Left kidney (tissue), 2 donors: ENCODE data around the gene MYMX. TPM values are rescaled to one million over a fixed set of nuclear protein-coding genes. Genes with fewer than 3 reads are reported as not detected.
"Not testable (repeated sequence)": the region's sequence is repeated elsewhere in the genome, so short reads cannot be mapped to it uniquely, and the experiment has no call there.

ENCODE experiments used
- DNase-seq: peaks from one replicate; pipeline ENCODE4 v3.0.0-alpha.2; 2013
- polyA plus RNA-seq: library from polyadenylated mRNA; unstranded; fragments of 120-200 nt; gene quantifications from one replicate; pipeline ENCODE4 v1.2.1, GENCODE V29; 2013; ENCODE audit not compliant: insufficient read length

MYMX gene
- polyA plus RNA-seq, 1 donor: 0.62 TPM

DNA sequence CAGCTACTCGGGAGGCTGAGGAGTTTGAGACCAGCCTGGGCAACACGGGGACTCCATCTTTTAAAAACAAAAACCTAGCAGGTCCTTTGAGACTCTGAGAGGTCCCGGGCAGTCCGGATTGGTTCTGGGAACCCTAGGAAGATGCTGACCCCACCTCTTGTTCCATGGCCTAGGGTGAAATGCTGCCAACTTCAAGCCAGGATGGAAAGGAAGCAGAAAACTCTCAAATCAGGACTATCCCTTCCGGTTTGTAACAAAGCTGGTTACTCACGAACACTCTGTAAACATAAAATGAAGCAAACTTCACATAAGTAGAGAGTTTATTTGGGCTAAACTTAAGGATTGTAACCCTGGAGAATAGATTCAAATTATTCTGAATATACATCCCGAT, 30.1 kb upstream of the MYMX start:
- no peak for DNase-seq

DNA sequence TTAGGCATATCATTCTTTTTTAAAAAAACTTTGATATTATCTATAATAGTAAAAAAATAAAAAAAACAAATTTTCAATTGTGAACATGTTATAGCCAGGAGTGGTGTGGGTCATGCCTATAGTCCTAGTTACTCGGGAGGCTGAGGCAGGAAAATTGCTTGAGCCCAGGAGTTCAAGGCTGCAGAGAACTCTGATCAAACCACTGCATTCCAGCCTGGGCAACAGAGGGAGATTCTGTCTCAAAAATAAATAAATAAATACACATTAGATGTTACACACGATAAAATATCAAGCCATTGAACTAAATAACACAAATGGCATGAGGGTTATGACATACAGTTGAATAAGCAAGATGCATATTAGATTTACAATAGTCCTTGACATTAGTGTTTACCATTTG, 27.9 kb upstream of the MYMX start:
- DNase-seq: no peak

DNA sequence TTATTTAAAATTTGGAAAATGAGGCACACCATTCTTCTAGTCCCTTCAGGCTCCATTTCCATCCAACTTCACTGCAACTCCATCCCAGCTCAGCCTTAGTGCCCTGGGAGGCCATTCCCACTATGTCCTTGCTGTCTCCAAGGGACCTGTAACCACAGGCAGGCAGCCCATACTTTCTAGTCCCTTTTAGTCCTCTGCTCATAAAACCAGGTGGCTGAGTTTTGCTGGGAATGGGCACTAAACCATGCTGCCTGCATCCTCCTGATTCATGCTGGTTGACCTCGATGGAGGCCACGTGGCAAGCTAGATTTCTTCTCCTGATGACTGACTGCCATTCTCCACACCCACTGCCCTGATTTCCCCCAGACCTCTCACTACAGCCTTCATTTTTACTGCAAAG, 27.5 kb upstream of the MYMX start:
- DNase-seq: no peak

DNA sequence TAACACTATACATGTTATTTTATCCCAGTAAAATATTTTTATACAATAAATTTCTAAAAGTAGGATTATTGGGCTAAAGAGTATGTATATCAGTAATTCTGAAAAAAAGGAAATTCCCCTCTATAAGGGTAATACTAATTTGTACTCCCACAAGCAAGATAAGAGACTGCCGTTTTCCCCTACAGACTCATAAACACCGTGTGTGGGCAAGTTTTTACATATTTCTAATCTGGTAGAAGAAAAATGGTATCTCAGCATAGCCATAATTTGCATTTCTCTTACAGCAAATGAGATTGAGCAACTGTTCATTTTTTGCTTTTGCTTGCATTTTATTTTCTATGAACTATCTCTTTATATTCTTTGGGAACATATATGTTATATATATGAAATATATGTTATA, 26.0 kb upstream of the MYMX start:
- no peak for DNase-seq

DNA sequence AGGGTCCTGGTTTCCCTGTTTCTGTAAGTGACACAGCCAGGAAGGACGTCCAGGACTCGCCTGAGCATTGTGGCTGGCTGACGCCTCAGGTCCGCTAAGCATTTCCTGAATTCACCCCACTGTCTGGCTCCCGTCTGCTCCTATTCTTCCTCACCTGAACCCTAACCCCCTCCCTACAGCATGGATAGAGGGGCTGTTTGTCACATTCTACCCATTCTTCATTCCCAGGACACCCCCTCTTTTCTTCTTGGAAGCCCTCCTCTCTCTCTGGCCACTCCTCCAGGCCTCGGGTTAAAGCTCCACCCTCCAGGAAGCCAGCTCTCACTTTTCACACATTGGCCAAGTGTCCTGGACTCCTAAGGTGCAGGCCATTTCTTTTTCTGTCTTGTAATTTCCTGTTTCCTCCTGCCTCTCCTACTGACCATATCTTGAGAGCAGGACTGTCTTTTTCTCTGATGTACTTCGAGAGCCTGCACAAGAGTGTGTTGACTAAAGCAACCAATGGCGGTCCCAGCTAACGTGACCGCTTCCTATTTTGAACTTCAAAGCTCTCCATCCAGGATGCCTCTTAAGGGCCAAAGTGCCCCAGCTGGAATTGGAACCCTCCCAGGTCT, 24.2 kb upstream of the MYMX start:
- no peak for DNase-seq

DNA sequence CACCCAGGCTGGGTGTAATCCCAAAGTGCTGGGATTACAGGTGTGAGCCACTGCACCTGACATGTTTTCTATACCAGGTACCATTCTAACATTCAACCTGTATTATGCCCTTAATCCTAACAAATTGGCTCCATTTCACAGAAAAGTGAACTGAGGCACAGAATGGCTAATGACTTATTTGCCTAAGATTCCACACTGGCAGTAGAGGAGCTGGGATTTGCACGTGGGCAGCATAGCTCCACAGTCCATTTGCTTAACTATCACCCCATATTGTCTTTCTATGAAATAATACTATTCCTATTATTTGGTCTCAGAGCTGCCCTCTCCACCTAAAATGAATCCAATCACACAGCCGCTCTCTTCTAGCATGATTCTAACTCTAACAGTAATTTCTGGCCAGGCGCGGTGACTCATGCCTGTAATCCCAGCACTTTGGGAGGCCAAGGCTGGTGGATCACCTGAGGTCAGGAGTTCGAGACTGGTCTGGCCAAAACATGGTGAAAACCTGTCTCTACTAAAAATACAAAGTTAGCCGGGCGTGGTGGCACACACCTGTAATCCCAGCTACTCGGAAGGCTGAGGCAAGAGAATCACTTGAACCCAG, 23.3 kb upstream of the MYMX start:
- DNase-seq: no peak

DNA sequence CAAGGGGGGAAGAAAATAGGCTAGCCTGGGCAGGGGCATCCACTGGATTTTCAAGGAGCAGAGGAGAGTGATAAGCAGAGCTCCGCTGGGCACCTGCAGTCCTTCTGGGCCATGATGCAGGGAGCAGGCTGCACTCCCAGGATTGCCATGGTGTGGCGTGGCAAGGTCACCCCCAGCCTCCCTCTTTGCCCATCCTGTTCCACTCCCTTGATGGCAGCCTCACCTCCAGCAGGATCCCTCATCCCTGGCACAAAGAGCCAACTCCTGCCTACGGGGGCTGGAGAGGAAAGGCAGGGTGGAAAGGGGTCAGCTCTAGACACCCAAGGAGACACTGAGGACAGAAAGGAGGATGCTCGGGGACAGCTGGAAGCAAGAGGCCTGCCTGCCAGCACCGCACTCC, 22.4 kb upstream of the MYMX start:
- DNase-seq: no peak

DNA sequence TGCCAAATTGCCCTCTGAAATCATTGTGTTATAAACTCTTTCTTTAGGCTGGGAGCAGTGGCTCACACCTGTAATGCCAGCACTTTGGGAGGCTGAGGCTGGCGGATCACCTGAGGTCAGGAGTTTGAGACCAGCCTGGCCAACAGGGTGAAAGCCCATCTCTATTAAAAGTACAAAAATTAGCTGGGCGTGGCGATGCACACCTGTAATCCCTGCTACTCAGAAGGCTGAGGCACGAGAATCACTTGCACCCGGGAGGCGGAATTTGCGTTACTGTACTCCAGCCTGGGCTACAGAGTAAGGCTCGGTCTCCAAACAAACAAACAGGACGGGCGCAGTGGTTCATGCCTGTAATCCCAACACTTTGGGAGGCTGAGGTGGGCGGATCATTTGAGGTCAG, 20.4 kb upstream of the MYMX start:
- DNase-seq: not testable (repeated sequence)

DNA sequence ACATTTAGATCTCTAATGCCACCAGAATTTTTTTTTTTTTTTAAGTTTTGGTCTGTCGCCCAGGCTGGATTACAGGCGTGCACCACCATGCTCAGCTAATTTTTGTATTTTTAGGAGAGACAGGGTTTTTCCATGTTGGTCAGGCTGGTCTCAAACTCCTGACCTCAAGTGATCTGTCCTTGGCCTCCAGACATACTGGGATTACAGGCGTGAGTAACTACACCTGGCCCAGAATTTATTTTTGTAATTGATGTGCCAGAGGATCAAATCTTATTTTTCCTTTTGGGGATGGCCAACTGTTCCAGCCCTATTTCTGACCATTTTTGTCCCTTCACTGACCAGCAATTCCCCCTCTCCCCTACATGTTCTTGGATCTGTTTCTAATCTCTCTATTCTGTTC, 18.0 kb upstream of the MYMX start:
- no peak for DNase-seq

DNA sequence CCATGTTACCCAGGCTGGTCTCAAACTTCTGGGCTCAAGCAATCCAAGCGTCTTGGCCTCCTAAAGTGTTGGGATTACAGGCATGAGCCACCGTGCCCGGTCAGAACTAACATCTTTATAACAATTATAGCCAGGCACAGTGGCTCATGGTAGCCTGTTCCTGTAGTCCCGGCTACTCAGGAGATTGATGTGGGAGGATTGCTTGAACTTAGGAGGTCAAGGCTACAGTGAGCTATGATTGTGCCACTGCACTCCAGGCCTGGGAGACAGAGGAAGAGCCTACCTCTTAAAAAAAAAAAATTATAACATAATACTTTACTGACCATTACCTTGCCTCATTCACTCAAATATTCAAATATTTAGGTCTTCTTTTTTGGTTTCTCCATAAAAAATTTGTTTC, 16.8 kb upstream of the MYMX start:
- DNase-seq: no peak

DNA sequence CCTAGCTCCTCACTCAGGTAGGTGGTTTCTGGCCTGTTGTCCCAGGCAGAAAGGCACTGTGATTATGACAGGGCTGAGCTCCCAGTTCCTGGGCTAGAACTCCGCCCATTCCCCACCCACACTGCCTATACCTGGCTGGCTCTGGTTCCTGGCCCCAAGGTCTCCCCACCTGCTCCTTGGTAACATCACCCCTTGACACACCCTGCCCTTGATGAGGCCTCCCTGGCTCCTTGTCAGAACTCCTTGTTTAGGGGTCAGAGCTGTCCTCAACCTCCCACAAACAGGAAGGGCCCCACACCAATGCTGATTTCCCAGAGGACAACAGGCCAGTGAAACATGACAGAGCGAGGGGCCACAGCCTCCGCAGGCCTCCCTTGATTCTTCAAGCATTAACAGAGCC, 15.5 kb upstream of the MYMX start:
- DNase-seq: no peak

DNA sequence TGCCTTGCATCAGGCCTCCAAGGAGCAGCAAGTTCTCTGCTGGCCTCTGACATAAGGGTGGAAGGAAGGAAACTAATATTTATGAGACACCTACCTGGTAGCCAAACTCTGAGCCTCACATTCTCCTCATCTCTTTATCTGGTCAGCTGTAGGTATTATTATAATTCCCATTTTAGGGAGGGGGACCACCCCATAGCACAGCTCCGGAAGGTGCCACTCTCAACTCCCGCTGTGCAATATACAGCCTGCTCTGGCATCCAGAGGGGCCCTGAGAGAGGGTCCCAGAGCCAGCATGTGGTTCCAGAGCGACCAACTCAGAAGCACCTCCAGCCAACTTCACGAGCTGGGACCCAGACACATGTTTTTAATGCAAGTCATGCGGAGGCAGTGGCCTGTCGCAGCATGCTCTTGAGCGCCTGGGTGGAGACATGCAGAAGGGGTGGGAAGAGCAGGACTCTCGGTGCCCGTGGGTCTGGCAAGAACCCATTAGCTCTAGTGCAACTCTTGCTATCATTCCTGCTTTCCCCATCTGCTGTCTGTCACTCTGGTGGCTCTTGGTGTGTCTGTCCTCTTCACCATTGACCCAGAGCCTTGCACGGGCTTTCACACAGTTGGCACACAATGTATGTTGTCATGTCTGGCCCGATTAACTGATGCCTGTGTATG, 15.0 kb upstream of the MYMX start:
- DNase-seq: no peak

DNA sequence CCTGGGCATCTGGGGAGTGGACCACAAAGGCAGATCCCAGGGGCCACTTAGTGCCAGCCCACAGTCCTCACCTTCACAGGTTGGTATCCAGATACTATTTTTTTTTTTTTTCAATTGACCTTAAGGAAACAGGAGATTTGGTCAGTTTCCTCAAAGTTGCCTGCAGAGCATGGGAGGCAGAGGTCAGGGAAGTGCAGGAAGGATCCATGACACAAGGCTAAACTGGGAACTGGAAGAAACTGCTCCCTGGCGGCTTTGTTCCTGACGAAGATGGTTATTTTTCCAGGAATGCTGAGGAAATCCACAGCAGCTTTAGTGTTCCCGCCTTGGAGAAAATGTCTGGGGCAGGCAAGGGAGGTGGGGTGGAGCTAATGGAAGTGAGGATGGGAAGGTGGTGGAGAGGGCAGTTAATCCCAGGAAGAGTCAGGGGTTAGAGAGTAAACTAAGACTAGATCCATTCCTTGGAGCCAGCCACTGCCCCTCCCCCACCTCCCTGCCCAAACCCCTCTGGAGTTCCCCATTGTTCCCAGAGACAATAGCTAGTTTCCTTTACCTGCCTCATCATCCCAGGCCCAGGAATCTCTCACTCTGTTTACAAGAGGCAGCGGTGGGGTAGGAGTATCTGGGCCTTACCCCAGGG, 14.3 kb upstream of the MYMX start:
- DNase-seq: no peak

DNA sequence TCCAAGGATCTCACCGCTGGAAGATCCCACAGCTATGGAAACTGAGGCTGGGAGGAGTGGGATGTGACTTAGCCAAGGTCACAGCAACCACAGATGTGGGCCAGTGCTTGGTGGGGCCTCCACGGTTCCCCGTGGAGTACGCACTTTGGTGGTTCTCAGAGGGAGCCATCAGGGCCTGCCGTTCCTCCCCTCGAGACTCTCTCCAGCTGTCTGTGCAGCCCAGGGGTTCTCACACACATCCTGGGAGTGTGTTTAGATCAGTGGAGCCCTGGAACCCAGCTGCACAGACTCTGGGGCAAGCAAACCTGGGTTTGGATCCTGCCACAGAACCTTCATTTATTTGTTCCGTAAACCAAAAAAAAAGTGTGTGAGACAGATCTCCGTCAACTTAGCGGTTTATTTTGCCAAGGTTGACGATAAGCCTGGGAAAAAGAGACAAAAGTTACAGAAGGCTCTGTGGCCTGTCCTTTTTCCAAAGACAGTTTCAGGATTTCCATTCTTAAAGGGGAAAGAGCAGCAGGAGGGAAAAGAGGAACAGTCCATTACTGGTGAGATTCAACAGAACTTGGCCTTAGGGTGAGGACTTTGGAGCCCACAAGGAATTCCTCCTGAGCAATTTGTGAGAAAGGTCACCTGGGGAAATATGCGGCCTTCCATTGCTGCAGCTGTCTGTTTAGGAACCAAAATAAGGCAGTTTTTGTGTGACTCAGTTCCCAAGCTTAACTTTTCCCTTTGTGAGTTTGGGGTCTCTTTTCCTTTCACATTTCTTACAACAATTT, 13.6 kb upstream of the MYMX start:
- DNase-seq: no peak

DNA sequence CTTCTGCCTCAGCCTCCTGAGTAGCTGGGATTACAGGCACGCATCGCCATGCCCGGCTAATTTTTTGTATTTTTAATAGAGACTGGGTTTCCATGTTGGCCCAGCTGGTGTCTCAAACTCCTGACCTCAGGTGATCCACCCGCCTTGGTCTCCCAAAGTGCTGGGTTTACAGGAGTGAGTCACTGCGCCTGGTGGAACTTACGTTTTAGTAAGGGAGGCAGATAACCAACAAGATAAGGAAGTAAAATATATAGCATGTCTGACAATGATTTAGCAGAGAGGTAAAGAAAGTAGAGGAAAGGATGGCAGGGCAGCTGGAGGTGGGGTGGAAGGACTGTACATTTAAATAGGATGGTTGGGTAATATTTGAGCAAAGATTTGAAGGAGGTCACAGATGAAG, 12.8 kb upstream of the MYMX start:
- DNase-seq: no peak

DNA sequence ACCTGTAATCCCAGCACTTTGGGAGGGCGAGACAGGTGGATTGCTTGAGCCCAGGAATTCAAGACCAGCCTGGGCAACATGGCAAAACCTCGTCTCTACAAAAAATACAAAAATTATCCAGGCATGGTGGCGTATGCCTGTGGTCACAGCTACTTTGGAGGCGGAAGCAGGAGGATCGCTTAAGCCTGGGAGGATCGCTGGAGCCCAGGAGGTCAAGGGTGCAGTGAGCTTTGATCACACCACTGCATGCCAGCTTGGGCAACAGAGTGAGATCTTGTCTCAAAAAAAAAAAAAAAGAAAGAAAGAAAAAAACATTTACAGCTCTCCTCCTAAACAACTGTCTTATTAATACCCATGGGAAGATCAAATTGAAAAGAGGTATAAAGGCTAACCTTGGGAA, 8.8 kb upstream of the MYMX start:
- no peak for DNase-seq

DNA sequence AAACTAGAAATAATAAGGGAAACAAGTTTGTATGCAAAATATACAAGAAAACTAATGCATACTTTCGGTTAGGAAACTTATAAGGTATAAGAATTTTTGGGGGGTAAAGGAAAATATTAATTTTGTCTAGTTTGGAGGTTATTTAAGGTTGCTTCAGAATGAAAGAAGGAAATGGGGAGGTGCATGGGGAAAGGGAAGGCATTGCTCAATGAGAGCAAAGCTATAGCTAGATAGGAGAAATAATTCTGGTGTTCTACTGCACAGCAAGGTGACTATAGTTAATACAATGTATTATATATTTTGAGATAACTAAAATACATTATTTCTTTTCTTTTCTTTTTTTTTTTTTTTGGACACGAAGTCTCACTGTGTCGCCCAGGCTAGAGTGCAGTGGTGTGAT, 5.4 kb upstream of the MYMX start:
- no peak for DNase-seq

DNA sequence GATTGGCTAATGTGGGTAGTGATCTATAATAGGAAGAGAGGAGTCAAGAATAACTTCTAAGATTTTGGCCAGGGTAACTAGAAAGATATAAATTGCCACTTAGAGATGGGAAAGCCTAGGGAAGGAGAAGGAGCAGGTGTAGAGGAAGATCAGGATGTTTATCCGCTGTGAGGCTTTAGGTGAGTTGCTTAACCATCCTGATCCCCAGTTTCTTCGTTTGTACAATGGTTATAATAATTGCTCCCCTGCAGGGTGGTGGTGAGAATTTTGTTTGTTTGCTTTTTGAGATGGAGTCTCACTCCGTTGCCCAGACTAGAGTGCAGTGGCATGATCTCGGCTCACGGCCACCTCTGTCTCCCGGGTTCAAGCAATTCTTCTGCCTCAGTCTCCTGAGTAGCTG, 2.4 kb upstream of the MYMX start:
- DNase-seq: no peak

DNA sequence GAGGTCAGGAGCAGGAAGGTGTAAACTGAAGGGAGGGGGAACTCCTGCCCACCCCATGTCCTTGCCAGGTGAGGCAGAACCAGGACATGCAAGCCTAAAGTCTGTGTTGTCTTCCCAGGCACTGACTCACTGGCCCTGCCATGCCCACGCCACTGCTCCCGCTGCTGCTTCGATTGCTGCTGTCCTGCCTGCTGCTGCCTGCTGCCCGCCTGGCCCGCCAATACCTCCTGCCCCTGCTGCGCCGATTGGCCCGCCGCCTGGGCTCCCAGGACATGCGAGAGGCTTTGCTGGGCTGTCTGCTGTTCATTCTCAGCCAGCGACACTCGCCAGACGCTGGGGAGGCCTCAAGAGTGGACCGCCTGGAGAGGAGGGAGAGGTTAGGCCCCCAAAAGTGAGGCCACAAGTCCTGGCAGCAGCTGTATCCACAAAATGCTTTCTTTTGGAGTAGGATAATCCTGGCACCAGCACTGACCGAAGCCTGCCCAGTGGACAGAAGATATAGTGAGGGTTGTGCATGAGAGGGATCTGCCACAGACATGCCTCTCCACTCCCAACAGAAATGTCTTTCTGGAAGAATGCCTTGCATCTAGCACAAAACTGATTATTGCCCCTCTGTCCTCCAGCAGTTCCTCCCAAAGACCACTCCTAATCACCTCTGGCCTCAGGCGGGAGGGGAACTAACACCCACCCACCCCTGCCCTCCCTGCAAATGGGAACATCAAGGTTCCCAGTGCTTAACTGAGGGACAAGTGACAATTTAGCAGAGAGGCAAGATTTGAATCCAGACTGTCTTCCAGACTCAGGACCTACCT, 812 bp downstream of the MYMX start:
- no peak for DNase-seq

DNA sequence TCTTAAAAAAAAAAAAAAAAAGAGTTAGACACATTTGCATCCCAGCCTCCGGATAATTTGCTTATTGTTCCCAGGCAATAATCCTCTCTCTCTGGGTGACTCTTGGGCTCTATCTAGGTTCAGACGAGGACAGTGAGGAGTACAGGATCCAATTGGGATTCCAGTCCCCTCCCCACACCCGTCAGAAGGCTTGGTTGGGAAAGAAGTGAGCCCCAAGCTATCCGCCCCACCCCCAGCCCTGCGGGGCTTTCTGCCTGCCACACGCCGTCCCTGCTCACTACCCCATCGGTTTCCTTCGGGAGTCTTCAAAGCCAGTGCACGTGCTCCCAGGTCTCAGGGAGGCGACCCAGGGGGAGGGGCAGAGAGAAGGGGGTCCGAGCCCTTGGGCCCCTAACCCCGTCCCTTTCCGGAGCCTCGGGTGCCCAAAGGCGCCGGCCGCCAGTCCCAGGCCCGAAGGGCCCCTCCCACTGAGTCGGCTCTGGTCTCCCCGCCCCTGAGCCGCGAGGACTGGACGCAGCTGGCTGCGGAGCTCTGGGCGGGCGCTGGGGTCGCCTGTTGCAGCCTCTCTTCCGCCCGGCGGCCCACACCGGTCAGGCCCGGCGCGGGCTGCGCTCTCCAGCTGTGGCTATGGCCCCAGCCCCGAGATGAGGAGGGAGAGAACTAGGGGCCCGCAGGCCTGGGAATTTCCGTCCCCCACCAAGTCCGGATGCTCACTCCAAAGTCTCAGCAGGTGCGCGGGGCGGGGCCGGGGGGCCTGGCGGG, 2.5 kb downstream of the MYMX start:
- peak; percentile 90 for DNase-seq
